LNCAP (cell line): ENCODE measurements around the gene LRRK2.

Source experiments
- TF ChIP-seq, protein P1 (sequence below): fragments of 450-650 bp; IDR thresholded peaks from 2 replicates; pipeline ENCODE4 v1.5.1; 2017; ENCODE audit warnings: mild to moderate bottlenecking

The LRRK2 gene

DNA sequence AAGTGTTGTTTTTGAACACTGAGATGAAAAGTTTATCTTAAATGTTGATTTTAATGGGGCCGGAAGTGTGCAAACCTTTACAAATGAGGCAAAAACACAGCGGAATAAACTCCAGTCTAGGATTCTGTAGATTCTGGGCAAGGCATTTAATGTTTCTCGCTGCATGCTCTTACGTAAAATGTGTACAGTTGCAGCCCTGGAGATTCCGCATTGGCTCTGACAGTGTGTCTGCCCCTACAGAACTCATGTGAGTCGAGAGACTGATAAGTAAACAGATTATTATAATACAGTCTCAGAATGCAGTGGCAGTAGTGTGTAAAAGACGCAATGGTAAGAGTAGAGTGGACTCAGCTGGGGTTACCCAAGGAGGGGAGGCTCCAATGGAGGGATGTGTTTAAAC is 33.6 kb downstream of the LRRK2 start:
- TF ChIP-seq, protein P1, sequence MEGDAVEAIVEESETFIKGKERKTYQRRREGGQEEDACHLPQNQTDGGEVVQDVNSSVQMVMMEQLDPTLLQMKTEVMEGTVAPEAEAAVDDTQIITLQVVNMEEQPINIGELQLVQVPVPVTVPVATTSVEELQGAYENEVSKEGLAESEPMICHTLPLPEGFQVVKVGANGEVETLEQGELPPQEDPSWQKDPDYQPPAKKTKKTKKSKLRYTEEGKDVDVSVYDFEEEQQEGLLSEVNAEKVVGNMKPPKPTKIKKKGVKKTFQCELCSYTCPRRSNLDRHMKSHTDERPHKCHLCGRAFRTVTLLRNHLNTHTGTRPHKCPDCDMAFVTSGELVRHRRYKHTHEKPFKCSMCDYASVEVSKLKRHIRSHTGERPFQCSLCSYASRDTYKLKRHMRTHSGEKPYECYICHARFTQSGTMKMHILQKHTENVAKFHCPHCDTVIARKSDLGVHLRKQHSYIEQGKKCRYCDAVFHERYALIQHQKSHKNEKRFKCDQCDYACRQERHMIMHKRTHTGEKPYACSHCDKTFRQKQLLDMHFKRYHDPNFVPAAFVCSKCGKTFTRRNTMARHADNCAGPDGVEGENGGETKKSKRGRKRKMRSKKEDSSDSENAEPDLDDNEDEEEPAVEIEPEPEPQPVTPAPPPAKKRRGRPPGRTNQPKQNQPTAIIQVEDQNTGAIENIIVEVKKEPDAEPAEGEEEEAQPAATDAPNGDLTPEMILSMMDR, result no peak

DNA sequence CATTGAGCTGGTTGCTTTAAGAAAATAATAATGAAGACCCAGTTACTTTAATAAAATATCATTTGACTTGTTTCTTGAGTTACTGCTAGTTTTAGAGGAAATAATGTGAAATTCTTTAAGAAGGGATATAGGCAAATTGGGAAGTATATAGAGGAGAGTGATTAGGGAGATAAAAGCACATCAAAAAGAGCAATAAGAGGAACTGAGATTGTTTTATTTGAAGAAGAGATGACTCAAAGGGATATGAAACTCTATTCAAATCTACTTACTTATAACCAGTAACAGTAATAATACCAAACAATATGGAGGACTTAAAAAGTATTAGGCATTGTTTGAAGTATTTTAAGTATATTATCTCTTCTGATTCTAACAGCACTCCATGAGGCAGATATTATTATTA is 37.1 kb downstream of the LRRK2 start:
- TF ChIP-seq, protein P1, result no peak

DNA sequence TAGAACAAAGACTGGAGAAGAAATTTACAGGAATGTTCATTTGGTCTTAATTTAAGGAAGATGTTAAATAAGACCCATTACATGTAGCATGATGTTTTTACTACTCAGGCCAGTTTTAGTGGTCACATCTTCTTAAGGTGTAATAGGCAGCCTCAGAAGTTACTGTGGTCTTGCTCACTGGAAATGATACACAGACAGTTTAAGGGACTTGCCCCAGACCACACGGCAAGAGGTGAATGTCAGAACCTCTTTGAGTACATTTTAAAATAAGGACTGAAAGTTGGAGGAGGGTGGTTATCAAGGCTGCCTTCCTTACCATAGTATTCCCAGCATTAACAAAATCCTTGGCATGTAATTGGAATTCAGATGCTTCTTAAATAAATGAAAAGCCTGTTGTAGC is 37.9 kb downstream of the LRRK2 start:
- TF ChIP-seq, protein P1, result no peak

DNA sequence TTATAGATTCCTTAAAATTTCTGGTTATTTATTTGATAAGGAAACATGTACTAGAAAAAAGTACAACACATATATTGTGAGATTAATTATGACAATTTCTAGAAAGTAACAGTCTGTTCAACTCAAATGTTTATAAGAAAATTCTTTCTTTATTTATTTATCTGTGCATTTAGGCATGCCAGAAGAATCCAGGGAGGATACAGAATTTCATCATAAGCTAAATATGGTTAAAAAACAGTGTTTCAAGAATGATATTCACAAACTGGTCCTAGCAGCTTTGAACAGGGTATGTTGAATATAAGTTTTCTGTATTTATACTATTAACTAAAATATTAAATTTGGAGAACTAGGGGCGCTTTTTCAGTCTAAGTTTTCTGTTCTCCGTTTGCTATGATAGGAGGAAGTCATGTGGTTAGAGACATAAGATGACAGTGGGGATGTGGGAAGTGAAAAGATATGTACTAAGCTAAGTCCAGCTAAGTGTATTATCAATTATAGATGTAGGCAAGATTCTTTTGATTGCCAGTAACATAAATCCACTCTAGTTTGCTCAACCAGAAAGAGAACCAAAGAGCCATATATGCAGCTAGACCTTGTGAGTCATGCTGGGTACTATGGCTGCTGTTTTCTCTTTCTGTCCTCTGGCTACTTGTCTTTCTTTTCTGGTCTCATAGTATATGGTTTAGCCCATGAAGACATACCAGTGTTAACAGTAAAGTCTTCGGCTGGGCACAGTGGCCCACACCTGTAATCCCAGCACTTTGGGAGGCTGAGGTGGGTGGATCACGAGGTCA is 39.0 kb downstream of the LRRK2 start:
- TF ChIP-seq, protein P1, result no peak

DNA sequence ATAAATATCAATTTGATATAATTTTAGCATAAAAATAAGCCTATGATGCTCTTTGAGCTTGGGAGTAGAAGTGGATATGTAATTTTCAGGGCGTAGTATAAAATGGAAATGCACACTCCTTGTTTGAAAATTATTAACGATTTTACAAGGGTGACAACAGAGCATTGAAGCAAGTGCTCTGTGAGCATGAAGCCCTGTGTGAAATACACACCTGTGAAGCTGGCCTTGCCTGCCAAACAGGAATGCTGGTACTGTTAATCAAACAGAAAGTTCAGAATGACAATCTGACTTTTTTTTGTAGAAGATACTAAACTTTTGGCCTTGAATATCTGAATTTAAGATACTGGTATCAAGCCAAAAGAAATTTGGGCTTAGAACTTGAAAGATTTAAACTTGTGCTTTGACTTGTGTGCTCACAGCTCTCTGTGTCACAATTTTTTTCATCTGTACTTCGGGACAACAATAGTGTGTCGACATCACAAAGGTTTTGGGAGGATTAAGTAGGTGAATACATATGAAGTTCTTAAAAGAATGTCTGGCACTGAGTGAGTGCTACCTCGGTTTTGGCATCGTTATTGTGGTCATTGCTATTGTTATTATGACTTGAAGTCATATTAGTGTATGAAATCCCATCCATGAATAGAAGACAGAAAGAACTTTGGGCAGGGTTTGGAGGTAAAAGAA is 47.3 kb downstream of the LRRK2 start:
- TF ChIP-seq, protein P1, result no peak

DNA sequence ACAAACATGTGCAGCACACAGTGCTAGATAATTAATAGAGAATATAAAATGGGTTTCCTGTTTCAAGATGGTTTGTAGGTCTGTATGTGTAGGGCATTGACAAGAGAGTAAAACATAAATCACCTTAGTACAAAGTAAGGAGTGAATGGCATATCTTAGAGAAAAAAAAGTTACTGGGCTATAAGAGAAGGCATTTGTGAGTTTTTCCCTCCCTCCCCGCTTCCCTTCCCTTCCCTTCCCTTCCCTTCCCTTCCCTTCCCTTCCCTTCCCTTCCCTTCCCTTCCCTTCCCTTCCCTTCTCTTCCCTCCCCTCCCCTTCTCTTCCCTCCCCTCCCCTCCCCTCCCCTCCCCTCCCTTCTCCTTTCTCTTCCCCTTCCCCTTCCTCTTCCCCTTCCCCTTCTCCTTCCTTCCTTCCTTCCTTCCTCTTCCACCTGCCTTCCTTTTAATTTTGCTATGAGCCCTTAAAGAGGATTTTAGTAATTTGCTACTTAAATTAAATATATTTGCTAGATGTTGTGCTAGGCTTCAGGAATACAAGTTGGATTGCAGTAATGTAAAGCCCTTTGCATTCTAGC is 57.1 kb downstream of the LRRK2 start:
- TF ChIP-seq, protein P1, result no peak

DNA sequence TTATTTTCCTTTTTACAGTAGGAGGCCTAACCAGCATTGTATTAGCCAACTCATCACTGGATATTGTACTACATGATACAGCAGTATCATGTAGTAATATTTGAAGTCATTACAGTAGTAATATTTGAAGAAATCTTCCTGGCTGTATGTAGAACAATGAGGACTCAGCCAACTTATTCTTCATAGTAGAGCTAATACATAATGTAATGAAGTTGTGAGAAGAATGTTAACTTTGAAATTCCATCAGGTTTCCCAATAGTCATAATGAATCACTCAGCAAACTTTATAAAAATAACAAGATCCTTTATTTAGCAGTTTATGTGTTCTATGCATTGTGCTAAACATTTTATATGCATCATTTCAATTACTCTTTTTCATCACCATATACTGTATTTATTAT is 61.8 kb downstream of the LRRK2 start:
- TF ChIP-seq, protein P1, result no peak
